Neural crest cell (in vitro differentiated cells): ENCODE measurements around the gene TBC1D22B. TPM values are rescaled to one million over a fixed set of nuclear protein-coding genes. Genes with fewer than 3 reads are reported as not detected.

Experiments used
- DNase-seq: peaks from one replicate; pipeline ENCODE4 v3.0.0; 2021; ENCODE audit warnings: low read depth, mixed read lengths, low spot score
- H3K27ac Mint-ChIP-seq: one replicate; pipeline ENCODE4 v1.8.0; 2021; ENCODE audit warnings: mild to moderate bottlenecking, mixed read lengths; ENCODE audit not compliant: unreplicated experiment
- H3K27me3 Mint-ChIP-seq: 2 replicates; pipeline ENCODE4 v1.8.0; 2021; ENCODE audit warnings: low read depth, mild to moderate bottlenecking, mixed read lengths
- H3K36me3 Mint-ChIP-seq: 2 replicates; pipeline ENCODE4 v1.8.0; 2021; ENCODE audit warnings: low read depth, mild to moderate bottlenecking, mixed read lengths
- H3K4me1 Mint-ChIP-seq: 2 replicates; pipeline ENCODE4 v1.8.0; 2021; ENCODE audit warnings: mixed read lengths
- H3K4me3 Mint-ChIP-seq: one replicate; pipeline ENCODE4 v1.8.0; 2021; ENCODE audit warnings: mild to moderate bottlenecking, mixed read lengths
- H3K9me3 Mint-ChIP-seq: 2 replicates; pipeline ENCODE4 v1.8.0; 2021; ENCODE audit warnings: mixed read lengths
- CTCF ChIP-seq: fragments of 200-600 bp; sonication (generic); conservative IDR thresholded peaks from 2 replicates; pipeline ENCODE4 v1.5.0; 2021; ENCODE audit warnings: antibody characterized with exemption, mild to moderate bottlenecking
- total RNA-seq: library from RNA; stranded (reverse); gene quantifications from 2 replicates; pipeline ENCODE4 v1.2.1, GENCODE V29; 2021

TBC1D22B gene
- total RNA-seq, 1 donor from 2014 or later, result 11.1 TPM

- H3K36me3 Mint-ChIP-seq, result no peaks in the 10 kb centered on the region
- no peak for DNase-seq
- H3K4me3 Mint-ChIP-seq, result peak overlapping the region; percentile 95
- H3K27me3 Mint-ChIP-seq, result peaks cover 24% of the 10 kb centered on the region
- H3K4me1 Mint-ChIP-seq, result peaks cover 20% of the 10 kb centered on the region
- TF ChIP-seq CTCF, result no peak
- no peaks in the 10 kb centered on the region for H3K9me3 Mint-ChIP-seq
- H3K27ac Mint-ChIP-seq, result no peak overlapping the region
Observed at GRCh38 chr6:37256692-37257319, 766 bp upstream of the TBC1D22B start.

GRCh38 chr6:37257320-37257633, 295 bp upstream of the TBC1D22B start:
- H3K4me3 Mint-ChIP-seq, result peak overlapping the region; percentile 95
- no peak for DNase-seq
- H3K27ac Mint-ChIP-seq, result no peak overlapping the region
- no peaks in the 10 kb centered on the region for H3K9me3 Mint-ChIP-seq
- peaks cover 24% of the 10 kb centered on the region for H3K27me3 Mint-ChIP-seq
- H3K36me3 Mint-ChIP-seq, result no peaks in the 10 kb centered on the region
- TF ChIP-seq CTCF, result no peak
- H3K4me1 Mint-ChIP-seq, result peaks cover 20% of the 10 kb centered on the region

GRCh38 chr6:37258405-37259105, 983 bp downstream of the TBC1D22B start:
- H3K4me1 Mint-ChIP-seq, result peaks cover 20% of the 10 kb centered on the region
- TF ChIP-seq CTCF, result no peak
- H3K4me3 Mint-ChIP-seq, result peak overlapping the region; percentile 95
- peak overlapping the region; percentile 15 for H3K27ac Mint-ChIP-seq
- no peaks in the 10 kb centered on the region for H3K9me3 Mint-ChIP-seq
- peaks cover 24% of the 10 kb centered on the region for H3K27me3 Mint-ChIP-seq
- H3K36me3 Mint-ChIP-seq, result no peaks in the 10 kb centered on the region
- no peak for DNase-seq

GRCh38 chr6:37259191-37259590, 1.6 kb downstream of the TBC1D22B start:
- DNase-seq, result no peak
- Mint-ChIP-seq H3K4me1 (peaks cover 20% of the 10 kb centered on the region), H3K9me3 (no peaks in the 10 kb centered on the region), H3K4me3 (peak overlapping the region; percentile 70), H3K27me3 (peaks cover 22% of the 10 kb centered on the region), H3K27ac (no peak overlapping the region), H3K36me3 (no peaks in the 10 kb centered on the region)
- TF ChIP-seq CTCF, result no peak

GRCh38 chr6:37260040-37260439, 2.5 kb downstream of the TBC1D22B start:
- no peaks in the 10 kb centered on the region for H3K36me3 Mint-ChIP-seq
- peaks cover 20% of the 10 kb centered on the region for H3K4me1 Mint-ChIP-seq
- no peak overlapping the region for H3K27ac Mint-ChIP-seq
- no peaks in the 10 kb centered on the region for H3K9me3 Mint-ChIP-seq
- TF ChIP-seq CTCF, result no peak
- H3K27me3 Mint-ChIP-seq, result peaks cover 19% of the 10 kb centered on the region
- H3K4me3 Mint-ChIP-seq, result peak overlapping the region; percentile 70
- DNase-seq, result no peak
